Measurements from ENCODE around the gene MACROD2. TPM values are rescaled to one million over a fixed set of nuclear protein-coding genes. Genes with fewer than 3 reads are reported as not detected.

The MACROD2 gene
- total RNA-seq, 1 donor: 1.3 TPM

DNA sequence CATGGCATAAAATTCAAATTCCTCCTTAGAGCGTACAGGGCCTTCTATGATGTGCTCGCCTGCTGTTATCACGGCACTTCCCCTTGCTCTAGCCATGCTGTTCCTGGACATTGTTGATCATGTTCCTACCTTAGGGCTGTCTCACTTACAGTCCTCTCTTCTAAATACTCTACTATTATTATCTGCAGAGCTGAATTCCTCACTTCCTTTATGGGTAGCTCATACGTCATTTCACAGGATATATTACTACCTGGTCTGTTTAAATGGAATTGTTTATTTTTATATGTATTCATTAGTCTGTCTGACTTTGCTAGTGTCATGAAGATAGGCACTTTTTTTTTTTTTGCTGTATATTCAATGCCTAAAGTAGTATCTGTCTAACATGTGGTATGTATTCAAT, 436.8 kb downstream of the MACROD2 start:
- TF ChIP-seq, protein P1, sequence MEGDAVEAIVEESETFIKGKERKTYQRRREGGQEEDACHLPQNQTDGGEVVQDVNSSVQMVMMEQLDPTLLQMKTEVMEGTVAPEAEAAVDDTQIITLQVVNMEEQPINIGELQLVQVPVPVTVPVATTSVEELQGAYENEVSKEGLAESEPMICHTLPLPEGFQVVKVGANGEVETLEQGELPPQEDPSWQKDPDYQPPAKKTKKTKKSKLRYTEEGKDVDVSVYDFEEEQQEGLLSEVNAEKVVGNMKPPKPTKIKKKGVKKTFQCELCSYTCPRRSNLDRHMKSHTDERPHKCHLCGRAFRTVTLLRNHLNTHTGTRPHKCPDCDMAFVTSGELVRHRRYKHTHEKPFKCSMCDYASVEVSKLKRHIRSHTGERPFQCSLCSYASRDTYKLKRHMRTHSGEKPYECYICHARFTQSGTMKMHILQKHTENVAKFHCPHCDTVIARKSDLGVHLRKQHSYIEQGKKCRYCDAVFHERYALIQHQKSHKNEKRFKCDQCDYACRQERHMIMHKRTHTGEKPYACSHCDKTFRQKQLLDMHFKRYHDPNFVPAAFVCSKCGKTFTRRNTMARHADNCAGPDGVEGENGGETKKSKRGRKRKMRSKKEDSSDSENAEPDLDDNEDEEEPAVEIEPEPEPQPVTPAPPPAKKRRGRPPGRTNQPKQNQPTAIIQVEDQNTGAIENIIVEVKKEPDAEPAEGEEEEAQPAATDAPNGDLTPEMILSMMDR (IDR thresholded peaks at IDR 0.05; ENCODE audit: insufficient read depth, low read length): no peak
- DNase-seq (ENCODE audit: low read depth): no peak
- no peak overlapping the region for H3K4me3 ChIP-seq (ENCODE audit: low read depth, low read length)

DNA sequence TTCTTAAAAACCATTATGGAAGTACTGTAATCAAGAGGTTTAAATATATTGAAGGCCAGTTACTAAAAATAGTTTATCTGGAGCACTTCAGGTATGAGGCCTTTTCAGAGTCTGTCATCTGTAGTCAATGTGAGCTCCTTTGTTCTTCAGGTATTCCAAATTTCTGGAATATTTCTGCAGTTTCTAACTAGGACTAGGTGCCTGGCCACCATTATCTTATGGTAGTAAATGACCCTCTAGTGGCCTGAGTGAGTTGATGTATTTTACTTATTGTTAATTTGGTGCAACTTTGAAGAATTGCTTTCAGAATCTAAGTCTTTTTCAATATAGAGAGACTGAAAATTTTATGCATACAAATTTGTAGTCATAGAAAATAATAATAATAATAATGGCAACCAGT, 437.3 kb downstream of the MACROD2 start:
- TF ChIP-seq, protein P1 (IDR thresholded peaks at IDR 0.05; ENCODE audit: insufficient read depth, low read length): no peak
- no peak overlapping the region for H3K4me3 ChIP-seq (ENCODE audit: low read depth, low read length)
- DNase-seq (ENCODE audit: low read depth): no peak

DNA sequence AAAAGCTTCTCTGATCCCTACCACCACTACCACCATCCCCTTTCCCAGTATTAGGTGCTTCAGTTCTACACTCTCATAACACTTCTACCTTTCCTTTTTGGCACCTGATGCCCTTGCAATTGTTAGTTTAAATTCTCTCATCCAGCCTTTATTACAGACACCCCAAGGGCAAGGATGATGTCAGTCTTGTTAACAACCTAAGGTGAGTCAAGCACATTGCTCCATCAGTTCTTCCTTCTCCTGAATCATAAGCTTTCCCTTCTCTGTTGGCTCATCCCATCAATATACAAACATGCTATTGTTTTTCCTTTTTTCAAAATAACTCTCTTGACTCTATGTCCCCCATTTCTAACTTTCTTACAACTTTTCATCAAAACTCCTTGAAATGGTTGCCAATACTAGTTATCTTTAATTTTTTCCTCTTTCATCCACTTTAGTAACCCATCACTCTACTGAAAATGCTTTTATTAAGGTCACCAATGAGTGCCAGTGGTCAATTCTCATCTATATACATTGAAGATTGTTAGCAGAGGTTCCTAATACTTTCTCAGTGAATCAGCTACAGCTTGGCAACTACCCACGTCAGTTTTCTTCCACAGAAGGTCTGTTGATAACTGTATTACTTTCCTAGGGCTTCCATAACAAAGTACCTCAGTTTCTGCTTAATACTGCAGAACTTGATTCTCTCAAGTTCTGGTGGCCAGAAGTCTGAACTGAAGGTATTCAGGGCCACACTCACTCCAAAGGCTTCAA, 439.2 kb downstream of the MACROD2 start:
- TF ChIP-seq, protein P1 (IDR thresholded peaks at IDR 0.05; ENCODE audit: insufficient read depth, low read length): no peak
- no peak overlapping the region for H3K4me3 ChIP-seq (ENCODE audit: low read depth, low read length)
- peak; percentile 38 for DNase-seq (ENCODE audit: low read depth)

DNA sequence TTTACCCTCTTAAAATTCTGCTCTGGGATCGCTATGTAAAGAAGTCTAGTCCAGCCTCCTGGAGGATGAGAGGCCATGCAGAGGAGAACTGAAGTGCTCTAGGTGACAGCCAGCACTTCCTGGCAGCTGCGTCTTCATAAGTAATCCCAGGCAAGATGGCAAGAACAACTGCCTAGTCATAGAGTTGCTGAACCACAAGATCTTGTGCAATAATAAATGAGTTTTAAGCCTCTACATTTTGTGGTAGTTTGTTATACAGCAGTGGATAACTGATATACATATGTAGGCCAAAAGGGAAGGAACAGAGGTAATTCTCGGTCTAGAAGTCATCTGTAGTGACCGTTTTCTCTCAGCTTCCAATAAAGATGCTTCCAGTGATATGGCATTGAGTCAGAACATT, 445.9 kb downstream of the MACROD2 start:
- TF ChIP-seq, protein P1 (IDR thresholded peaks at IDR 0.05; ENCODE audit: insufficient read depth, low read length): no peak
- no peak overlapping the region for H3K4me3 ChIP-seq (ENCODE audit: low read depth, low read length)
- DNase-seq (ENCODE audit: low read depth): peak; percentile 38

DNA sequence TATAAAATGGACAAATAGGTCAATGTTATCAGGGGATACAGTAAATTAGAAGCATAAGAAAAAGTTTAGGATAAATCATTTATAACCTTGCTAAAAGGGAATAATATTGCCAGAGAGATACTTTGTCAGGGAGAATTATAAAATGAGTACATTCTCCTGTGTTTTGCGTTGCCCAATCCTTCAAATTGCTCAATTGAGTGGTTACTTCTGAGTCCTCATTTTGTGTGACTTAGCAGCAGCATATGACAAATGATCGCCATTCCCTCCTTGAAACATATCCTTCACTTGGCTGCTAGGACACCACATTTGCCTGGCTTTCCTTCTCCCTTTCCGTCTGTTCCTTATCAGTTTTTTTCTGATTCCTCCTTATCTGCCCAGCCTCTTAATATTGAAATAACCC, 448.8 kb downstream of the MACROD2 start:
- TF ChIP-seq, protein P1 (IDR thresholded peaks at IDR 0.05; ENCODE audit: insufficient read depth, low read length): no peak
- peak; percentile 14 for DNase-seq (ENCODE audit: low read depth)
- H3K4me3 ChIP-seq (ENCODE audit: low read depth, low read length): no peak overlapping the region

DNA sequence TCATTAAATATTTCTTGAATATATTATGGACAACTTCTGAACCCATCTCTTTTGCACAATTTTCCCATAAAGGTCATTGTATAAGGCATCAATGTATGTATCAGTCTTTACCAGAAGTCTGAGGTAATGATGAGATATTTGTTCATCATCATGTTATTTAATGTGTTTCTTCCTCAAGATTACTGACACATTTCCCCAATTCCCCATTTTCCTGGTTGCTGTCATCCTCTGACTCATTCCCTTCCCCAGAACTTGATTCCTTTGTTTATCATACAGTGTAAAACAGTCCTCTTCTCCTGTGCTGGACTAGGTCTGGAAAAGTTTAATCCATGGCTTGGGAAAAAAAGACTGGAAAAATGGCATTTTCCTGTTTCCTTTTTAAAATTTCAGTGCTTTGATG, 450.0 kb downstream of the MACROD2 start:
- no peak overlapping the region for H3K4me3 ChIP-seq (ENCODE audit: low read depth, low read length)
- peak; percentile 47 for DNase-seq (ENCODE audit: low read depth)
- TF ChIP-seq, protein P1 (IDR thresholded peaks at IDR 0.05; ENCODE audit: insufficient read depth, low read length): no peak

DNA sequence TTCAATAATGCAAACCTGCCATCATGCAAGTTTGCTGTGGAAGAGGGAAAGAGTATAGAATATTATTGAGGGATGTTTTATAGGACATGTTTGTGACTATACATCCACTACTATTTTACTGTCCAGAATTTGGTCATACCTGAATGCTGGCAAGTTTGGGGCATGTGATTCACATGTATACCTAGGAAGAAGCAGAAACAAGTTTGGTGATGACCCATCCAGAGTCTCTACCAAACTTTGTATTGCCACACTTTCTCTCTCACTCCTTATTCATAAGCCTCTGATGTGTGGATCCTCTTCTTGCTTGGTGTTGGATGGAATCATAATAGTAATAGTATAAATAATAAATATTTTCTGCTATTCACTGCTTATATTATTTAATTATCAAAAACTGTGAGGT, 450.6 kb downstream of the MACROD2 start:
- TF ChIP-seq, protein P1 (IDR thresholded peaks at IDR 0.05; ENCODE audit: insufficient read depth, low read length): no peak
- DNase-seq (ENCODE audit: low read depth): no peak
- H3K4me3 ChIP-seq (ENCODE audit: low read depth, low read length): no peak overlapping the region
